K562 (cell line): ENCODE measurements around the gene TXN. TPM values are rescaled to one million over a fixed set of nuclear protein-coding genes. Genes with fewer than 3 reads are reported as not detected.

Experiments
- BRD9 ChIP-seq: fragments of 450-650 bp; IDR thresholded peaks from 2 replicates; pipeline ENCODE4 v1.6.1; 2018; ENCODE audit warnings: low read depth; ENCODE audit not compliant: partially characterized antibody
- CHD2 ChIP-seq: IDR thresholded peaks from 2 replicates; pipeline ENCODE4 v1.6.1; 2011; ENCODE audit warnings: low read depth, low read length
- FOXP1 ChIP-seq: sonication (generic); formaldehyde crosslinking; IDR thresholded peaks from 2 replicates; pipeline ENCODE4 v1.8.0; 2022; ENCODE audit warnings: mild to moderate bottlenecking, missing genetic modification reagents
- JUN ChIP-seq, 2 experiments: sonication (generic) in 1 of 2; formaldehyde crosslinking in 1 of 2; IDR thresholded peaks; 2 replicates each; pipeline versions ENCODE4 v1.6.1 to v1.8.0; 2012 to 2022; ENCODE audit warnings: borderline replicate concordance in 2 of 2, mild to moderate bottlenecking in 2 of 2, improper control_type of control experiment in 1 of 2, low read depth in 1 of 2, low read length in 1 of 2, missing genetic modification reagents in 1 of 2
- MEF2A ChIP-seq: IDR thresholded peaks from 2 replicates; pipeline ENCODE4 v1.6.1; 2011; ENCODE audit warnings: low read depth, mild to moderate bottlenecking, low read length, moderate library complexity; ENCODE audit not compliant: control insufficient read depth
- MNT ChIP-seq, 2 experiments: fragments of 450-650 bp; conservative IDR thresholded peaks; 2 replicates each; pipeline ENCODE4 v1.6.1; 2017; ENCODE audit warnings: mild to moderate bottlenecking in 2 of 2, moderate library complexity in 2 of 2
- PML ChIP-seq: IDR thresholded peaks from 2 replicates; pipeline ENCODE4 v1.6.1; 2012; ENCODE audit warnings: low read length, inconsistent platforms
- RBM25 ChIP-seq: fragments of 200-400 bp; formaldehyde crosslinking; IDR thresholded peaks from 2 replicates; pipeline ENCODE4 v1.6.1; 2018; ENCODE audit warnings: low read length, low read depth, moderate library complexity; ENCODE audit not compliant: severe bottlenecking
- ZBTB40 ChIP-seq, 2 experiments: fragments of 450-650 bp in 1 of 2; sonication (generic) in 1 of 2; formaldehyde crosslinking in 1 of 2; IDR thresholded peaks; 2 replicates each; pipeline versions ENCODE4 v1.7.1 to v1.9.0; 2016 to 2022; ENCODE audit warnings: inconsistent platforms in 1 of 2, mild to moderate bottlenecking in 1 of 2, missing genetic modification reagents in 1 of 2
- ZBTB9 ChIP-seq: fragments of 450-650 bp; formaldehyde crosslinking; IDR thresholded peaks from 2 replicates; pipeline ENCODE4 v1.4.0; 2020; ENCODE audit warnings: mild to moderate bottlenecking, moderate library complexity
- ZNF699 ChIP-seq: fragments of 250-450 bp; sonication (Bioruptor Pico); IDR thresholded peaks from 2 replicates; pipeline ENCODE4 v1.8.0; 2021; ENCODE audit warnings: mild to moderate bottlenecking, moderate library complexity; ENCODE audit not compliant: insufficient replicate concordance
- ZNF79 ChIP-seq: fragments of 250-450 bp; sonication (Bioruptor Pico); IDR thresholded peaks from 2 replicates; pipeline ENCODE4 v1.4.0; 2020; ENCODE audit warnings: low read depth, mild to moderate bottlenecking, moderate library complexity
- polyA plus RNA-seq, 8 experiments: library from polyadenylated mRNA; depleted of rRNA in 4 of 8; stranded (reverse) in 5 of 8; unstranded in 3 of 8; fragments of >200 nt; fragmentation: Nextera tagmentation in 2 of 8; fragmentation: Illumina TruSeq in 1 of 8; extraction: Ambion mirVana in 2 of 8; extraction: Trizol in 1 of 8; gene quantifications; 2 replicates each; pipeline versions ENCODE4 v1.2.1 to v1.2.3, GENCODE V29; 2011 to 2014; ENCODE audit warnings: inconsistent platforms in 1 of 8, missing spikeins in 1 of 8
- total RNA-seq, 7 experiments: library from RNA; depleted of rRNA in 6 of 7; stranded (reverse); fragments of >200 nt in 6 of 7; fragmentation: Illumina TruSeq in 2 of 7; extraction: Trizol in 2 of 7; gene quantifications; 2 replicates each; pipeline versions ENCODE4 v1.2.1 to v1.2.3, GENCODE V29; 2011 to 2021; ENCODE audit warnings: low replicate concordance in 1 of 7

TXN gene
- total and polyA plus RNA-seq, 9 of the 15 experiments (the other 6 are each of a cell fraction or from before 2014, with no cell fraction given), result 272 to 1,596 (median 514) TPM

- TF ChIP-seq MNT (conservative IDR thresholded peaks at IDR 0.05) (peak; percentile 15 to 72; a peak in 2 of 4 replicates), ZNF79 (CRISPR knock-in tag) (no peak), RBM25 (peak; percentile 84), BRD9 (peak; percentile 90), JUN (IDR thresholded peaks at IDR 0.05; ENCODE audit: borderline replicate concordance, low read depth, low read length) (no peak), JUN (CRISPR knock-in tag; IDR thresholded peaks at IDR 0.05; ENCODE audit: borderline replicate concordance) (no peak), ZBTB40 (IDR thresholded peaks at IDR 0.05) (peak; percentile 43; the same call in 1 of the 2 replicates), ZBTB40 (CRISPR knock-in tag; IDR thresholded peaks at IDR 0.05) (no peak), PML (peak; percentile 35; the same call in 1 of the 2 replicates), MEF2A (no peak), CHD2 (no peak), ZNF699 (CRISPR knock-in tag) (no peak), ZBTB9 (CRISPR knock-in tag) (no peak), FOXP1 (CRISPR knock-in tag) (0 out of 2 replicates have a peak, but pooled peaks have one; percentile 63)
These were observed 962 bp upstream of the TXN start (continued) for GRCh38 chr9:110257097-110257841.
